ACC112 (cell line): ENCODE measurements around the gene HIBCH.
"Not testable (repeated sequence)": the region's sequence is repeated elsewhere in the genome, so short reads cannot be mapped to it uniquely, and the experiment has no call there.

Experiments
- H2AFZ ChIP-seq: fragments of 200-600 bp; sonication (generic); one replicate; pipeline ENCODE4 v1.6.0; 2017; ENCODE audit warnings: antibody characterized with exemption, low read length; ENCODE audit not compliant: unreplicated experiment
- H3K27ac ChIP-seq: fragments of 200-600 bp; sonication (generic); 2 replicates; pipeline ENCODE4 v1.5.1; 2014; ENCODE audit warnings: low read depth, mild to moderate bottlenecking, antibody characterized with exemption, low read length, moderate library complexity
- H3K27me3 ChIP-seq: fragments of 200-600 bp; sonication (generic); 2 replicates; pipeline ENCODE4 v1.6.1; 2014; ENCODE audit warnings: mild to moderate bottlenecking, antibody characterized with exemption, low read length, moderate library complexity, mixed read lengths; ENCODE audit not compliant: insufficient read depth
- H3K36me3 ChIP-seq: fragments of 200-600 bp; sonication (generic); 2 replicates; pipeline ENCODE4 v1.6.1; 2016; ENCODE audit warnings: mild to moderate bottlenecking, antibody characterized with exemption, low read length, moderate library complexity, mixed read lengths; ENCODE audit not compliant: insufficient read depth
- H3K4me1 ChIP-seq: fragments of 200-600 bp; sonication (generic); one replicate; pipeline ENCODE4 v1.6.1; 2016; ENCODE audit warnings: low read length, mixed read lengths; ENCODE audit not compliant: insufficient read depth, unreplicated experiment, control insufficient read depth
- H3K4me3 ChIP-seq: fragments of 200-600 bp; sonication (generic); 2 replicates; pipeline ENCODE4 v1.5.1; 2014; ENCODE audit warnings: mild to moderate bottlenecking, low read depth, low read length
- H3K79me2 ChIP-seq: fragments of 200-600 bp; sonication (generic); one replicate; pipeline ENCODE4 v1.6.0; 2016; ENCODE audit warnings: low read length; ENCODE audit not compliant: control insufficient read depth, unreplicated experiment, insufficient read depth

The HIBCH gene

GRCh38 chr2:190235551-190236075 lies 84.0 kb downstream of the HIBCH start:
- no peak overlapping the region for H2AFZ ChIP-seq
- no peak overlapping the region for H3K27ac ChIP-seq
- 0 out of 2 replicates have a peak, but pooled peaks cover 5% of the 10 kb centered on the region for H3K36me3 ChIP-seq
- no peaks in the 10 kb centered on the region for H3K27me3 ChIP-seq
- no peak overlapping the region for H3K4me3 ChIP-seq
- no peaks in the 10 kb centered on the region for H3K79me2 ChIP-seq
- H3K4me1 ChIP-seq, result no peaks in the 10 kb centered on the region

DNA sequence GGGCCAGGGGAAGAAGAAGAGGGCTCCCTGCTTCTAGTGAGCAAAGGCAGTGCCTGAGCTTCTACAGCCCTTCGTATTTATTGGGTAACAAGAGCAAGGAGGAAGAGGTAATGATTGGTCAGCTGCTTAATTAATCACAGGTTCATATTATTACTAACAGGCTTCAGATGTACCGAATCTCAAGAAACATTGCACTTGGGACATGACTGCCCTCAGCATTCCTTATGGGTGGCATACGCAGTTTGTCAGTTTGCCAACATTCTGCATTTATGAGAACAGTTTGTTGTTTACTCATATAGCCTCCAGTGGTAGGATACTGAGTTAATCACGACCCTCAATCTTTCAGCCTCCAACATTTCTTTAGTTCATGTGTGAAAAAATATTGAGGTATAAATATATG lies 84.5 kb downstream of the HIBCH start:
- no peak overlapping the region for H2AFZ ChIP-seq
- no peaks in the 10 kb centered on the region for H3K4me1 ChIP-seq
- 0 out of 2 replicates have a peak, but pooled peaks cover 5% of the 10 kb centered on the region for H3K36me3 ChIP-seq
- H3K79me2 ChIP-seq, result no peaks in the 10 kb centered on the region
- H3K27ac ChIP-seq, result no peak overlapping the region
- no peak overlapping the region for H3K4me3 ChIP-seq
- no peaks in the 10 kb centered on the region for H3K27me3 ChIP-seq

DNA sequence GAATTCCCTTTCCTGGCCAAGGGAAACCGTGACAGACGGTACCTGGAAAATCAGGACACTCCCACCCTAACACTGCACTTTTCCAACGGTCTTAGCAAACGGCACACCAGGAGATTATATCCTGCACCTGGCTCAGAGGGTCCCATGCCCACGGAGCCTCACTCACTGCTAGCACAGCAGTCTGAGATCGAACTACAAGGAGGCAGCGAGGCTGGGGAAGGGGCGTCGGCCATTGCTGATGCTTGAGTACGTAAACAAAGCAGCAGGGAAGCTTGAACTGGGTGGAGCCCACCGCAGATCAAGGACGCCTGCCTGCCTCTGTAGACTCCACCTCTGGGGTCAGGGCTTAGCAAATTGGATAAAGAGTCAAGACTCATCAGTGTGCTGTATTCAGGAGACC lies 95.6 kb downstream of the HIBCH start:
- not testable (repeated sequence) for H3K27me3 ChIP-seq, H3K27ac ChIP-seq, H3K4me3 ChIP-seq, H3K79me2 ChIP-seq, H3K4me1 ChIP-seq, H2AFZ ChIP-seq, H3K36me3 ChIP-seq

GRCh38 chr2:190222745-190223144 lies 96.9 kb downstream of the HIBCH start:
- not testable (repeated sequence) for H3K27ac ChIP-seq, H3K79me2 ChIP-seq, H3K4me3 ChIP-seq, H3K27me3 ChIP-seq, H2AFZ ChIP-seq, H3K36me3 ChIP-seq, H3K4me1 ChIP-seq

DNA sequence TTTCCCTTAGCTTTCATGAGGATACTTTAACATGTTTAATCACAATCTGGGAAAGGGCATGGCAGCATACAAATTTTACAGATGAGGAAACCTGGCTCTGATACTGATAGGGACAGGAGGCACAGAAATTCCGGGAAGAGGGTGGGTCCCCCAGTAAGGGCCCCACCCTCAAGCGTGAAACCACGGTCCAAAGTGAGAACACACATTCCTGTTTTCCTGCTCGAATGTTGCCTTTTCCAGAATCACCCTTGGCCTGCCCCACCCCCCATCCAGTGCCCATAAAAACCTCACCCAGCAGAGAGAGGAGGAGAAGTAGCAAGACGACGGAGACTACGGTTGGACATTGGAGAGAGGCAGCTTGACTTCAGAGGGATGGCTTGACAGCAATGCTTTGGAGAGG lies 98.2 kb downstream of the HIBCH start:
- H3K27me3 ChIP-seq, result no peaks in the 10 kb centered on the region
- H3K4me1 ChIP-seq, result no peaks in the 10 kb centered on the region

DNA sequence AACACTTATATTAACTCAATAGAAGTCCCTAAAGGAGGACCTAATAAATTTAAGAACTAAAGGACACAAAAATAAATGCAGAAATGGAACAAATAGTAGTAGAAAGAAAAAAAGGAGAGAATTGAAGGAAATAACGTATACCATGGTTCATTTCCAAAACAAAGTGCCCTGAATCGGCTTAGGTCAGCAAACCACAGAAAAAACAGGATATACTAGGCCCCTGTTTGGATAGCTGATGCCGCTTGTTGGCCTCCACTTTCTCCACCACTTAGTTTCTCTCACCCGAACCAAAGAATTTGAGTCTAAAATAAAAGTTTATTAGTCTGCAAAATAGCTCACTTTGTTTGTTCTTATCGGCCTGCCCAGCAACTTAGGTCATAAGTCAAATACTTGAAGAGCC lies 100.4 kb downstream of the HIBCH start:
- H3K36me3 ChIP-seq, result no peaks in the 10 kb centered on the region
- no peak overlapping the region for H3K27ac ChIP-seq
- no peak overlapping the region for H3K4me3 ChIP-seq
- peaks cover 16% of the 10 kb centered on the region for H3K4me1 ChIP-seq
- no peaks in the 10 kb centered on the region for H3K79me2 ChIP-seq
- no peaks in the 10 kb centered on the region for H3K27me3 ChIP-seq
- H2AFZ ChIP-seq, result no peak overlapping the region

More for the DNA sequence above, 98.2 kb downstream of the HIBCH start:
- no peaks in the 10 kb centered on the region for H3K79me2 ChIP-seq
- H2AFZ ChIP-seq, result no peak overlapping the region
- no peak overlapping the region for H3K4me3 ChIP-seq
- no peaks in the 10 kb centered on the region for H3K36me3 ChIP-seq
- no peak overlapping the region for H3K27ac ChIP-seq

DNA sequence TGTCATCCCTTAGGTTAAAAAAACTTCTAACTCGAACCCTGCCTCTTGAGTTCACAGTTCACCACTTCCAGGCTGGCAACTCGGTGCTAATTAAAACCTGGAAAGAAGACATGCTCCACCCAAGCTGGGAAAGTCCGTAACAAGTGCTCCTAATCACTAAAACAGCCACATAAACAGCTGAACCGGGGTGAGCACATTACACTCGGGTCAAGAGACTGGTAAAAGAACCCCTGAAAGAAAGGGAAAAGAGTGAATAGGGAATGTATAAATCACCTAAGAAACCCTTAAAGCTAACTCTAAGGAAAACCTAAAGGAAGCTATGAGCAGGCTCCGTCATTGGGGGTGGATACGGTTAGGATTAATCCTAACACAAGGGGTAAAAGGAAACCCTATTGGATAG lies 102.0 kb downstream of the HIBCH start:
- Histone ChIP-seq H2AFZ (no peak overlapping the region), H3K79me2 (no peaks in the 10 kb centered on the region), H3K27ac (no peak overlapping the region), H3K4me1 (peaks cover 22% of the 10 kb centered on the region), H3K27me3 (no peaks in the 10 kb centered on the region), H3K4me3 (no peak overlapping the region), H3K36me3 (peaks cover 3% of the 10 kb centered on the region; the same call in 1 of the 2 replicates)

- peaks cover 22% of the 10 kb centered on the region for H3K4me1 ChIP-seq
- no peaks in the 10 kb centered on the region for H3K27me3 ChIP-seq
- no peak overlapping the region for H3K27ac ChIP-seq
- peaks cover 3% of the 10 kb centered on the region for H3K36me3 ChIP-seq
- no peak overlapping the region for H2AFZ ChIP-seq
- H3K4me3 ChIP-seq, result no peak overlapping the region
- H3K79me2 ChIP-seq, result no peaks in the 10 kb centered on the region
Measured at GRCh38 chr2:190216829-190217228, 102.8 kb downstream of the HIBCH start.

GRCh38 chr2:190215620-190216019 lies 104.0 kb downstream of the HIBCH start:
- H2AFZ ChIP-seq, result no peak overlapping the region
- peaks cover 3% of the 10 kb centered on the region for H3K36me3 ChIP-seq
- no peaks in the 10 kb centered on the region for H3K27me3 ChIP-seq
- peak overlapping the region; percentile 41; the same call in 1 of the 2 replicates for H3K27ac ChIP-seq
- H3K4me1 ChIP-seq, result peaks cover 22% of the 10 kb centered on the region
- no peak overlapping the region for H3K4me3 ChIP-seq
- no peaks in the 10 kb centered on the region for H3K79me2 ChIP-seq

GRCh38 chr2:190214426-190215194 lies 105.0 kb downstream of the HIBCH start:
- peak overlapping the region; percentile 41 for H3K27ac ChIP-seq
- no peaks in the 10 kb centered on the region for H3K79me2 ChIP-seq
- H2AFZ ChIP-seq, result peak overlapping the region; percentile 35
- peaks cover 3% of the 10 kb centered on the region for H3K36me3 ChIP-seq
- no peak overlapping the region; the same call in 1 of the 2 replicates for H3K4me3 ChIP-seq
- no peaks in the 10 kb centered on the region for H3K27me3 ChIP-seq
- H3K4me1 ChIP-seq, result peaks cover 22% of the 10 kb centered on the region
